ENCODE data around the gene OSBP2.
A peak's percentile ranks its signal among the peaks of the same experiment; 100 is the strongest.

Gene OSBP2

GRCh38 chr22:30919973-30920372 lies 225.3 kb downstream of the OSBP2 start:
- DNase-seq, result no peak

DNA sequence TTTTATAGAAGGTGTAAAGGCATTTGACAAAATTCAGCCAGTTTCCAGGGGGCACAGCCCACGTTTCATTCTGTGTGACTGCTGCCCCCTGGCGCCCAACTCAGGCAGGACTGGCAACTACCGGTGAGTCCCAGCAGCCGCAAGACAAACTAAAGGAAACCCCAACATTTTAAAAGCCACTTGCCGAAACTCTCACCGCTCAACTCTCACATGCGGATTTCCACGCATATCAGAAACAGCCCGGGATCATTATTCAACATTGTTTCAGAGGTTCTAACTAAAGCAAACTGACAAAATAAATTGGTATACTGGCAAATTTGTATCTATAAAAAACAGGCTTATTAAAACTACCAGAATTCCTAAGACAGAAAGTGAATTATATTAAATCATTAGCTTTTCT lies 225.7 kb downstream of the OSBP2 start:
- no peak for DNase-seq

- DNase-seq, result no peak
Measured at GRCh38 chr22:30921108-30921507, 226.4 kb downstream of the OSBP2 start.

DNA sequence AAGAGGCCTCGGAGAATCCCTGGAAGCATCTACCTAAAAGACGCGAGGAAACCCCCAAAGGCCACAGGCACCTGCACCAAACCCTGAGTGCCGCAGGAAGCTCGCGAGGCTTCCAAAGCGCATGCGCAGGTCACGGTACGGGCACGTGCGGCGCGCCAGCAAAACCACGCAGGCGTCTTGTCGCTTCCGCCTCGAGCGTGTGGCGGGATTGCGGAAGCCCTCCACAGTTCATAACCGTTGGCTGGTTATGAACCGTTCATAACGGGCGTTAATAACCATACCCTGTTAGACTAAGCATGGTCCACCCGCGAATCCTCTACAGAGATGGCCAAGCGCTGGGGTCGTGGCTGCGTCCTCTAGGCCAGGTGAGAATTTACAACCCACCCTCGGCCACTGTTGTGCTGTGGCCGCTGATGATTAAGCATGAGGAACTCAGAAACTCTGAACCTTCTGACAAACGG lies 227.5 kb downstream of the OSBP2 start:
- no peak for DNase-seq

- DNase-seq, result no peak
Measured at GRCh38 chr22:30923168-30923900, 228.7 kb downstream of the OSBP2 start.

GRCh38 chr22:30925667-30926066 lies 231.0 kb downstream of the OSBP2 start:
- no peak for DNase-seq

DNA sequence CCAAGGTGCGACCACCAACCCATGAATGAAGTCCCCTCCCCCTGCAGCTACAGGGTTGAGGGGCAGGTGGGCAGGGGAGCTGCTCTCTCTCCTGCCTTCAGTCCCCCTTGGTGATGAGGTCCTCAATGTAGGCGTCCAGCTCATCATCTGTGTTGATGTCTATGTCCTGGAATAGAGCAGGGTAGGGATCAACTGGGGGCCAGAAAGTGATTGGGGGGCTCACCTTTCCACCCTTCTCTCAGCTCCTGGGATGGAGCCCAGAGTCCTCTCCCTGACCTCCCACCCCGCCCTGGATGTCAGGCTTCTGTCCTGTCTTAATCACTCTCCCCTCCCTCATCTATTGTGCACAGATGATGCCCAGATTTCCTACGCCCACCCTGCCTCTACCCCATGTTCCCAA lies 232.0 kb downstream of the OSBP2 start:
- DNase-seq, result no peak

DNA sequence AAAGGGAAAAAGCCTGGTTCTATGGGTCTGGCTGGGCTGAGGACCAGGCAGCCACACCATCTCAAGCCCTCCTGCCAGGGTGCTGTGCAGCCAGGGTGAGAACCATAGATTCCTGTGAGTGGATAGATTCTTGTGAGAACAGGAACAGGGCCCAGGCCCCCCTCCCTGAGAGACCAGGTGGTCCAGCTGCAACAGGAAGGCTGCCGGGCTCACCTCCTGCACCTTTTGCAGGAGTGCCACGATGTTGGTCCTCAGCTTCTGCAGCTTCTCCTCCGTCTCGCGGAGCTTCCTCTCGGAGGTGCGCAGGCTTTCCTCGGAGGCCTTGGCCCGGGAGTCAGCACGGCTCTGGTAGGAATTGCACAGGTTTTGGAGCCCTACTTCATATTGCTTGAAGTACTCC lies 233.1 kb downstream of the OSBP2 start:
- no peak for DNase-seq

- DNase-seq, result no peak
Measured at GRCh38 chr22:30928401-30928800, 233.7 kb downstream of the OSBP2 start.

- no peak for DNase-seq
Measured at GRCh38 chr22:30930228-30930627, 235.6 kb downstream of the OSBP2 start.

DNA sequence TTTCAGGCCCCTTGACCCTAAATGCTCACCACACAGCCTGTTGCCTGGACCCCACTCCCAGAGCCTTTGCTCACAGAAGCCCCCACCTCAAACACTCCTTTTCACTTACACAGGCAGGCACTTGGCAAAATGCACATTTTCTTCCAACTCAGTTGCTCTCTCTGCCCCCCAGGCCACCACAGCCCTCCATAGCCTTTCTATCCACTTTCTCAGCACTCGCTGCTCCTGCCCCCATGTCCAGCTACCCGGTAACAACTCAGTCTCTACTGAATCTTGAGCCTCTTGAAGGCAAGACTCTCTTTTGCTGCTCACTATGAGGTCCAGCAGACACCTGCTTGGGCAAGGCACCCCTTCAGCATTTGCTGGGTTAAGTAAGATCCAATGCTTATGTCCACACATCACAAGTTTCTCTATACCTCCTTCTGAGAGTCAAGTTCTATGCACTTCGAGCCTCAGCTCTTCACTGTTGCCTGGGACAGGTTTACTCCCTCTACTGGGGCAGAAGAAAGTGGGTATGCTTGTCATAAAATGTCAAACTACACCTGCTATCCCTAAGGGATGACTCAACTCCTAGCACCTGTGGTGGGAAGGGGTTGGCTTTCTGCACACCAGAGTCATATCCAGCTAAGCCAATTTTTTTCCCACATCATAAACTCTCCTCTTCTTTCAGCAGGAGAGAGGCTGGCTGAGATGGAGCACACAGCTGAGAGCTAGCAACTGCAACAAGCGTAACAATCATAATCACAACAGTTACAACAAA lies 237.0 kb downstream of the OSBP2 start:
- DNase-seq, result no peak

- no peak for DNase-seq
Measured at GRCh38 chr22:30932661-30933060, 238.0 kb downstream of the OSBP2 start.

- no peak for DNase-seq
Measured at GRCh38 chr22:30933457-30933856, 238.8 kb downstream of the OSBP2 start.

- no peak for DNase-seq
Measured at GRCh38 chr22:30934053-30934452, 239.4 kb downstream of the OSBP2 start.

DNA sequence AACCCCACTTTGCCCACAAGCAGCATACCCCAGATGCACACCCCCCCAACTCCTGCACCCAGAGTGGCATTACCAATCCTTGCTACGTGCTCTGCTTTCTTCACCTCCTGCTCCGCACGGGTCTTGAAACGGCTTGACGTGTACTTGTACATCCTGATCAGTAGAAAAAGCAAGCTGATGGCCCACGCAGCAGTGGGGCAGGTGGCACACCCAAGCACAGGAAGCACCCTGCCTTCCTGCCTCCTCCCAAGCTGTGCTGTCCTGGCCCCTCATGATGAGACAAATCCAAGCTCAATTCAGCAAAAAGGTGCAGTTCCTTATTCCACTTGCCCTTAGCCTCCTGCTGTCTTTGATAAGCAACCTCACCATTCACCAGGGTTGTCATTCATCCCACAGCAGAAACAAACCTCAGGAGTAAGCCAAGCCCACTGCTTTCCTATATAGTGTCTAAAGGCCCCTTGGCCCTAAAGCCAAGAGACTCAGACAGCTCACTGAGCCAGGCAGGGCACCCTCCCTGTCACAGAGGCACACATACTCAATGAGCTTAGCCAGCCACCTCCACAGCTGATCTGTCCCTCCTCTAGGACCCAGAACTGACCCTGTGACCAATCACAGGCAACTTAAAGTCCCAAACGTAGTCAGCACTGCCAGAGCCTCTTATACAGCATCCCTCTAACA lies 246.2 kb downstream of the OSBP2 start:
- no peak for DNase-seq

- DNase-seq, result no peak
Measured at GRCh38 chr22:30941363-30941740, 246.7 kb downstream of the OSBP2 start.

DNA sequence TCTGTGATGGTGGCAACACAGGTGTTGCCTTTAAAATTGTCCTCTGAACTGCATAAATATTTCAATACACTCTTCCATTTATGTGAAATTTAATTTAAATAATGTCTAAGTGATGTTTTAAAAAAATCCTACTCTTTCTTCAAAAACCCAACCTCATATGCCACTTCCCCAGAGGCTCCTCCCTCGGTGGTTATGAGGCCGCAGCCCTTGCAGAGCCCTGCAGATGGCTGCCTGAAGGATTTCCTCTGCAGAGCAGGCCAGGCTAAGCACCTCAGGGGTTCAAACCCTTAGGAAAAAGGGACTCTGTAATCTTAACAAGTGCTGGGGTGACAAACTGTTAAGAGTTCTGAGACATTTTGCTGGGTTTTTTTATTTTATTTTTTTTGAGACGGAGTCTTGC lies 248.7 kb downstream of the OSBP2 start:
- DNase-seq, result no peak

- DNase-seq, result no peak
Measured at GRCh38 chr22:30944986-30945385, 250.3 kb downstream of the OSBP2 start.

- no peak for DNase-seq
Measured at GRCh38 chr22:30945653-30946052, 251.0 kb downstream of the OSBP2 start.

- no peak for DNase-seq
Measured at GRCh38 chr22:30946354-30946753, 251.7 kb downstream of the OSBP2 start.

DNA sequence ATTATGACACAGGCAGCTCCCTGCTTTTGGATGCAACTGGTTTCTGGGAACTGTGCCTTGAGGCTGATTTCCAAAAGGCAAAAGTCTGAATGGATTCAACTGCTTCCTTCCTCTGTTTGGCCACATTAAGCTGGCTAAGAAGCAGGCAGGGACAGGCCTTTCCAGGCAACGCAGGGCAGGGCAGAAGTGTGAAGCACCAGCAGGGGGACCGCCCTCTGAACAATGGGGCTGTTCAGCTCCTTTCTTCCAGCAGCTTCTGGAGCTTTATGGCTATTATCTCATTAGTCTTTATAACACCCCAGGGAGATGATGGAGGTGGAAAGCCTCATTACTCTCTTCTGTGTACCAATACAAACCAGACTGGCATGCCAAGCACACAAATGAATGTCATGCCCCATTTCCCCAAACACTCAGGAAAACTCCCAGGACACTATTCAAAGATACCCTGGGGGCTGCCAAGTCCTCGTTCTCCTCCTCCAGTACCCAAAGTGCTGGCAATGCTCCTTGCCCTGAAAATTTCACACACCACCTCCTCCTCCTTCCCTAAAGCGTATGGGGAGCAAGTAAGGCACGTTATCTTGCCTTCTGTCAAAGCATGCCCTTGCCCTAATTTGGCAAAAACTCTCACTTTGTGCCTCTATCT lies 252.6 kb downstream of the OSBP2 start:
- DNase-seq, result peak; percentile 92

- no peak for DNase-seq
Measured at GRCh38 chr22:30947816-30948454, 253.3 kb downstream of the OSBP2 start.

DNA sequence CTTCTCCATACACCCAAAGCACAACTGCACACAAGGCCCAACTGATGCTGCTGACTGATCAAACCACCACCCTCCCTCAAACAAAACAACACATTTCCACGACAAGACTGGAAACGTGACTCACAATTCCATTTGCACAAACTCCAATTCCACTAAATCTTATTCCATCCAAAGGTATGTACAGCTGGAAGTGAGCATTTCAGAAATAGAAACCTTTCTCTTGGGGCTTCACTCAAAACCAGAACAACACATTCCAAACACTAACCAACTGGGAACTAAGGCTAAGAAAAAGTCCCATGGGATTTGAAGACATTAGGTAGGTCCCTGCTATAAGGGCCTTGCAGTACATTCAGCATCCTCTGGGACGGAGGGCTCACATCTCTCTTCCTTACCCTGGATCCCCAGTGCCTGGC lies 254.3 kb downstream of the OSBP2 start:
- DNase-seq, result no peak
